Progenitor cell of endocrine pancreas (in vitro differentiated cells): ENCODE results near the gene CASP8AP2. TPM values are rescaled to one million over a fixed set of nuclear protein-coding genes. Genes with fewer than 3 reads are reported as not detected.
"Not testable (repeated sequence)": the region's sequence is repeated elsewhere in the genome, so short reads cannot be mapped to it uniquely, and the experiment has no call there.

Experiments
- DNase-seq: peaks from one replicate; pipeline ENCODE4 v3.0.0; 2021; ENCODE audit warnings: low spot score; ENCODE audit not compliant: unreplicated experiment
- H3K27ac Mint-ChIP-seq: 2 replicates; pipeline ENCODE4 v1.8.0; 2021; ENCODE audit warnings: mild to moderate bottlenecking, moderate library complexity, mixed read lengths
- H3K27me3 Mint-ChIP-seq: 2 replicates; pipeline ENCODE4 v1.8.0; 2021; ENCODE audit warnings: mixed read lengths
- H3K36me3 Mint-ChIP-seq: 2 replicates; pipeline ENCODE4 v1.8.0; 2022; ENCODE audit warnings: mixed read lengths; ENCODE audit not compliant: insufficient read depth
- H3K4me1 Mint-ChIP-seq: 2 replicates; pipeline ENCODE4 v1.8.0; 2021; ENCODE audit warnings: low read depth, mixed read lengths
- H3K4me3 Mint-ChIP-seq: 2 replicates; pipeline ENCODE4 v1.8.0; 2021; ENCODE audit warnings: low read depth, mild to moderate bottlenecking, moderate library complexity, mixed read lengths
- H3K9me3 Mint-ChIP-seq: 2 replicates; pipeline ENCODE4 v1.8.0; 2021; ENCODE audit warnings: low read depth, mixed read lengths
- total RNA-seq: library from RNA; stranded (reverse); gene quantifications from 2 replicates; pipeline ENCODE4 v1.2.1, GENCODE V29; 2021
- TF ChIP-seq, protein P1 (sequence below): fragments of 200-600 bp; sonication (generic); IDR thresholded peaks from one replicate; pipeline ENCODE4 v1.5.0; 2021; ENCODE audit warnings: antibody characterized with exemption, mild to moderate bottlenecking; ENCODE audit not compliant: unreplicated experiment

CASP8AP2 gene
- total RNA-seq, 1 donor from 2014 or later = 31.9 TPM

DNA sequence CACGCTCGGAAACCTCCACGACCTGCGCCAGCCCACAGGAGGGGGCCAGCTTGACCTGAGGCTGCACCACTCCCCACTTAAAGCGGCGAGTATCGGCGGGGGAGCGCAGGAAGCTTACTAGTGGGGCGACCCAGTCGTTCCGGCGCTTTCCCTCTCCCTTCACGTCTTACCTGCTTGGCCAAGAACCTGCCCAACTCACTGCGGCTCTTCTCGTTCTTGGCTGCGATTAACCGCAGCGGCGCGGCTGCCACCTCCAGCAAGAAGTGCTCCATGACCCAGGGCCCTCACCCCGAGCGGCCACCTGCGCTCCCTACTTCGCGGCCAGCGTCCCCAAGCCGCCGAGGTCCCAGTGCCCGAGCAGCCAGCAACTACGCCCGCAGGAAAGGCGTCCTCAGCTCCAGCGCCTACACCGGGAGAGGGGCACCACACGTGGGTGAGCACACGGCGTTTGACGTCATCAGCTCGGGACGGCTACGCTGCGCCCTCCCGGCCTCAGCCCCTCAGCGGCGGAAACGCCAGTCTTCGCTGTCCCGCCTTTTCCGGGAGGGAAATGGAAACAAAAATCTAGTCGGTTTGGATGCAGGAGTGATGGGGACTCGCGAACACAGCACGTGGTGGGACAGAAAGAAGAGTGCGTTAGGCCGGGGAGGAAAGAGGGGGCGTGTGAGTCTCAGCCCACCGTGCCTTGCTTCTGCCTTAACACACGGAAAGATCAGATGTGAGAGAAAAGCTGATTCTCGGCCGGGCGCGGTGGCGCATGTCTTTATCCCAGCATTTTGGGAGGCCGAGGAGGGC, 10.1 kb upstream of the CASP8AP2 start, which contains the start of gene MDN1:
TSS of gene MDN1 (minus strand) at position 459 of the 795 bp plus-strand sequence. CDS start at position 272, 187 bp downstream.
- Mint-ChIP-seq H3K36me3 (no peaks in the 10 kb centered on the region), H3K4me3 (peak within 1 kb of the TSS; percentile 86), H3K27ac (peak within 1 kb of the TSS; percentile 95), H3K9me3 (no peaks in the 10 kb centered on the region), H3K27me3 (no peaks in the 10 kb centered on the region), H3K4me1 (peaks cover 13% of the 10 kb centered on the region)
- DNase-seq = peak; percentile 78
- TF ChIP-seq, protein P1, sequence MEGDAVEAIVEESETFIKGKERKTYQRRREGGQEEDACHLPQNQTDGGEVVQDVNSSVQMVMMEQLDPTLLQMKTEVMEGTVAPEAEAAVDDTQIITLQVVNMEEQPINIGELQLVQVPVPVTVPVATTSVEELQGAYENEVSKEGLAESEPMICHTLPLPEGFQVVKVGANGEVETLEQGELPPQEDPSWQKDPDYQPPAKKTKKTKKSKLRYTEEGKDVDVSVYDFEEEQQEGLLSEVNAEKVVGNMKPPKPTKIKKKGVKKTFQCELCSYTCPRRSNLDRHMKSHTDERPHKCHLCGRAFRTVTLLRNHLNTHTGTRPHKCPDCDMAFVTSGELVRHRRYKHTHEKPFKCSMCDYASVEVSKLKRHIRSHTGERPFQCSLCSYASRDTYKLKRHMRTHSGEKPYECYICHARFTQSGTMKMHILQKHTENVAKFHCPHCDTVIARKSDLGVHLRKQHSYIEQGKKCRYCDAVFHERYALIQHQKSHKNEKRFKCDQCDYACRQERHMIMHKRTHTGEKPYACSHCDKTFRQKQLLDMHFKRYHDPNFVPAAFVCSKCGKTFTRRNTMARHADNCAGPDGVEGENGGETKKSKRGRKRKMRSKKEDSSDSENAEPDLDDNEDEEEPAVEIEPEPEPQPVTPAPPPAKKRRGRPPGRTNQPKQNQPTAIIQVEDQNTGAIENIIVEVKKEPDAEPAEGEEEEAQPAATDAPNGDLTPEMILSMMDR = no peak

DNA sequence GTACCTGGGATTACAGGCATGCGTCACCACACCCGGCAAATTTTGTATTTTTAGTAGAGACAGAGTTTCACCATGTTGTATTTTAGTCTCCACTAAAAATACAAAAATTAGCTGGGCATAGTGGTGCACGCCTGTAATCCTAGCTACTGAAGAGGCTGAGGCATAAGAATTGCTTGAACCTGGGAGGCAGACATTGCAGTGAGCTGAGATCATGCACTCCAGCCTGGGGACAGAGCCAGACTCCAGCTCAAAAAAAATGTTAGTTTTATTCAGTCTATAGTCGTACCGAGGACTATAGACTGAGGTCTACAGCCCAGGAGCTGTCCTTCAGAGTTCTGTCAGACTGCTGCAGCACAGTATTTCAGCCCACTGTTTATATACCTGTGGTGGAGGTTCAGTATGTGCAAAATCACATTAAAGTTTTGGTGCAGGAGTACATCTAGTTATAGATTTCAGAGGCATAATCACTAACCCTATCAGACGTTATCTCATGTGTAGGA, 3.6 kb upstream of the CASP8AP2 start:
- TF ChIP-seq, protein P1 = no peak
- H3K4me1 Mint-ChIP-seq = peaks cover 11% of the 10 kb centered on the region
- no peaks in the 10 kb centered on the region for H3K27me3 Mint-ChIP-seq
- H3K9me3 Mint-ChIP-seq = no peaks in the 10 kb centered on the region
- no peaks in the 10 kb centered on the region for H3K36me3 Mint-ChIP-seq
- no peak for DNase-seq
- H3K27ac Mint-ChIP-seq = no peak overlapping the region
- H3K4me3 Mint-ChIP-seq = no peak overlapping the region

DNA sequence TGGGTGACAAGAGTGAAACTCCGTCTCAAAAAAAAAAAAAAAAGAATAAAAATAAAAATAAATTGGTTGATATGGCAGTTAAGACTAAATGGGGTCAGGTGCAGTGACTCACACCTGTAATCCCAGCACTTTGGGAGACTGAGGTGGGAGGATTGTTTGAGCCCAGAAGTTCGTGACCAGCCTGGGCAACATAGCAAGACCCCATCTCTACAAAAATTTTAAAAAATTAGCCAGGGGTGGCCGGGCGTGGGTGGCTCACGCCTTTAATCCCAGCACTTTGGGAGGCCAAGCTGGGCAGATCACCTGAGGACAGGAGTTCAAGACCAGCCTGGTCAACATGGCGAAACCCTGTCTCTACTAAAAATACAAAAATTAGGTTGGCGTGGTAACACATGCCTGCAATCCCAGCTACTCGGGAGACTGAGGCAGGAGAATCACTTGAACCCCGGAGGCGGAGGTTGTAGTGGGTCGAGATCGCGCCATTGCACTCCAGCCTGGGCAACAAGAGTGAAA, 1.1 kb upstream of the CASP8AP2 start:
- not testable (repeated sequence) for H3K36me3 Mint-ChIP-seq, H3K27me3 Mint-ChIP-seq, H3K9me3 Mint-ChIP-seq, DNase-seq, H3K27ac Mint-ChIP-seq
- Mint-ChIP-seq H3K4me1 (peaks cover 11% of the 10 kb centered on the region), H3K4me3 (peak overlapping the region; percentile 98)

DNA sequence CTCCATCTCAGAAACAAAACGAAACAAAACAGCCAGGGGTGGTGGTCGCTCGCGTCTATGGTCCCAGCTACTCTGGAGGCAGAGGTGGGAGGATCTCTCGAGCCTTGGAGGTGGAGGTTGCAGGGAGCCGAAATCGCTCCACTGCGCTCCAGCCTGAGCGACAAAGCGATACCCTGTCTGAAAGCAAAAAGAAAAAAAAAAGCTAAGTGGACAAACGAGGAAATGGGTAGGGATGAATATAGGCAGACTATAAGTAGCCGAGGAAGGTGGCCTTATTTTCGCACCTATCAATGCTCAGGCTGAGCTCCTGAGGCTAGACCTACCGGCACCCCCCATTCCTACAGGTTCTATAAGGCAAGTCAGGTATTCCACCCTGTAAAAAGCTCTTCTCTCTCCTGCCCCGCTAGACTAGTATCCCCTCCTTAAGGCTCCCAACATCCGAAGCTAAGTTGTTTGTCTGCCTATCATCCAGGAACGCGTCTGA, 650 bp upstream of the CASP8AP2 start:
- peak overlapping the region; percentile 94 for H3K27ac Mint-ChIP-seq
- no peaks in the 10 kb centered on the region for H3K27me3 Mint-ChIP-seq
- peaks cover 11% of the 10 kb centered on the region for H3K4me1 Mint-ChIP-seq
- peak overlapping the region; percentile 98 for H3K4me3 Mint-ChIP-seq
- TF ChIP-seq, protein P1 = no peak
- no peaks in the 10 kb centered on the region for H3K9me3 Mint-ChIP-seq
- peaks cover 10% of the 10 kb centered on the region for H3K36me3 Mint-ChIP-seq
- DNase-seq = no peak

DNA sequence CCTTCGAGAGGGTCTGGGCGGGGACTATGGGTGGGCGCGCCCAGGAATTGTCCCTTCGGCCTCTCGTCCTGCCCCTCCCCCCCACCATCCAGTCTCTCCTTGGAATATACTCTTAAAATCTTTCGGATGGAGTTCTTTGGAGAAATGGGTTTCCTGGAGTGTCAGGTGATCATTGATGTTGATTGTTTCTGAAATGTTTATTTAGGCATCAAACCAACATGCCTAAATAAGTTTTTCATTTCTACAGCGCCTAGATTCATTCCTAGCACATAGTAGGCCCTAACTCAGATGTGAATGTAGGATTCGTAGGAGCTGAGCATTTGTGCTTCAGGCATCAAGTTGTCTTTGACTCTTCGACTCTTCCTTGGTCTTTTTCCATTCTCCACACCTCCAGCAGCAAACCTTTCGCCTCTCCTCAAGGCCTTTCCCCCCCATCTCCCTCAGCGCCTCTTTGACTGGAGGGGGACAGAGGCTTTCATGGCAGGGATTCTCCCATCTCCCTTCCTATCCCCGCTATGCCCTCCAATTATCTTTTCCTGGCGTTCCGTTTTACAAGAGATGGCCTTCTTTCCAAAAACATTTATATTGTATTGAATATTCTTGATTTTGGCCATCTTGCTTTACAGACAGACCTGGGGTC, 610 bp downstream of the CASP8AP2 start:
- Mint-ChIP-seq H3K4me3 (peak overlapping the region; percentile 98), H3K4me1 (peaks cover 11% of the 10 kb centered on the region), H3K27ac (peak overlapping the region; percentile 97), H3K36me3 (peaks cover 12% of the 10 kb centered on the region), H3K27me3 (no peaks in the 10 kb centered on the region), H3K9me3 (no peaks in the 10 kb centered on the region)
- TF ChIP-seq, protein P1 = no peak
- DNase-seq = no peak
